ENCODE measurements around the gene AGBL1. TPM values are rescaled to one million over a fixed set of nuclear protein-coding genes. Genes with fewer than 3 reads are reported as not detected.
A peak's percentile ranks its signal among the peaks of the same experiment; 100 is the strongest.

AGBL1 gene
- total and polyA plus RNA-seq, 11 donors: under 0.01 to 0.08 (median 0.02) TPM; not detected in 8

GRCh38 chr15:86885616-86886015 lies 805.9 kb downstream of the AGBL1 start:
- no peak overlapping the region for H3K4me3 ChIP-seq
- no peak for ATAC-seq
- no peak overlapping the region for H3K27ac ChIP-seq
- DNase-seq: no peak
- no peaks in the 10 kb centered on the region for H3K9me3 ChIP-seq
- H3K36me3 ChIP-seq: no peaks in the 10 kb centered on the region
- intact Hi-C loops (cut with DNase I): no loop called here
- no peaks in the 10 kb centered on the region for H3K27me3 ChIP-seq
- H3K4me1 ChIP-seq: no peaks in the 10 kb centered on the region
- TF ChIP-seq POLR2A (IDR thresholded peaks at IDR 0.05): no peak
- 54 to 68% (median 59%) methylated on average over 1 of the region's 1 CpG for WGBS, 4 donors

GRCh38 chr15:86892774-86893449 lies 813.2 kb downstream of the AGBL1 start:
- Histone ChIP-seq H3K4me1 (peaks cover 0 to 17% (median 0%) of the 10 kb centered on the region in 12 donors), H3K9me3 (peaks cover 0 to 8% (median 0%) of the 10 kb centered on the region in 12 donors), H3K4me3 (no peak overlapping the region), H3K27me3 (peaks cover 0 to 7% (median 0%) of the 10 kb centered on the region in 9 donors), H3K27ac (no peak overlapping the region), H3K36me3 (no peaks in the 10 kb centered on the region)
- DNase-seq (no peak), ATAC-seq (peak in 3 of 4 donors; percentile 47 to 62 (median 55))
- intact Hi-C loops (cut with DNase I): no loop called here
- TF ChIP-seq POLR2A (IDR thresholded peaks at IDR 0.05): no peak
- no peak for TF ChIP-seq CTCF (IDR thresholded peaks at IDR 0.05)
- WGBS, 4 donors: 30 to 31% (median 31%) methylated on average over 10 of the region's 10 CpGs

- no peak overlapping the region for H3K4me3 ChIP-seq
- peak; percentile 89 to 96 (median 92) for ATAC-seq
- peaks cover 0 to 7% (median 0%) of the 10 kb centered on the region in 9 donors for H3K27me3 ChIP-seq
- intact Hi-C loops (cut with DNase I): no loop called here
- peak in 1 of 5 donors; percentile 29 for DNase-seq
- H3K36me3 ChIP-seq: no peaks in the 10 kb centered on the region
- 27 to 44% (median 39%) methylated on average over 3 of the region's 3 CpGs for WGBS, 4 donors
- peaks cover 0 to 8% (median 0%) of the 10 kb centered on the region in 12 donors for H3K9me3 ChIP-seq
- H3K4me1 ChIP-seq: peaks cover 0 to 17% (median 0%) of the 10 kb centered on the region in 12 donors
- TF ChIP-seq CTCF (IDR thresholded peaks at IDR 0.05) (peak in 7 of 12 donors; percentile 8 to 41 (median 18)), POLR2A (IDR thresholded peaks at IDR 0.05) (no peak)
- H3K27ac ChIP-seq: peak overlapping the region in 6 of 12 donors; percentile 3 to 51 (median 39)
These were observed 814.6 kb downstream of the AGBL1 start for GRCh38 chr15:86894269-86894668.

GRCh38 chr15:86903642-86904421 lies 824.2 kb downstream of the AGBL1 start:
- Histone ChIP-seq H3K36me3 (no peaks in the 10 kb centered on the region), H3K4me1 (no peaks in the 10 kb centered on the region), H3K9me3 (no peaks in the 10 kb centered on the region), H3K4me3 (no peak overlapping the region), H3K27ac (no peak overlapping the region), H3K27me3 (no peaks in the 10 kb centered on the region)
- ATAC-seq (peak in 1 of 4 donors; percentile 37), DNase-seq (no peak)
- WGBS, 4 donors: 29 to 43% (median 37%) methylated on average over 4 of the region's 4 CpGs
- TF ChIP-seq POLR2A (IDR thresholded peaks at IDR 0.05): no peak
- TF ChIP-seq CTCF (IDR thresholded peaks at IDR 0.05): no peak
- intact Hi-C loops (cut with DNase I): no loop called here

Data from heart left ventricle (tissue), 16 donors.